Measurements from ENCODE around the gene EIF4ENIF1.
A peak's percentile ranks its signal among the peaks of the same experiment; 100 is the strongest.
"Not testable (repeated sequence)": the region's sequence is repeated elsewhere in the genome, so short reads cannot be mapped to it uniquely, and the experiment has no call there.

Gene EIF4ENIF1

DNA sequence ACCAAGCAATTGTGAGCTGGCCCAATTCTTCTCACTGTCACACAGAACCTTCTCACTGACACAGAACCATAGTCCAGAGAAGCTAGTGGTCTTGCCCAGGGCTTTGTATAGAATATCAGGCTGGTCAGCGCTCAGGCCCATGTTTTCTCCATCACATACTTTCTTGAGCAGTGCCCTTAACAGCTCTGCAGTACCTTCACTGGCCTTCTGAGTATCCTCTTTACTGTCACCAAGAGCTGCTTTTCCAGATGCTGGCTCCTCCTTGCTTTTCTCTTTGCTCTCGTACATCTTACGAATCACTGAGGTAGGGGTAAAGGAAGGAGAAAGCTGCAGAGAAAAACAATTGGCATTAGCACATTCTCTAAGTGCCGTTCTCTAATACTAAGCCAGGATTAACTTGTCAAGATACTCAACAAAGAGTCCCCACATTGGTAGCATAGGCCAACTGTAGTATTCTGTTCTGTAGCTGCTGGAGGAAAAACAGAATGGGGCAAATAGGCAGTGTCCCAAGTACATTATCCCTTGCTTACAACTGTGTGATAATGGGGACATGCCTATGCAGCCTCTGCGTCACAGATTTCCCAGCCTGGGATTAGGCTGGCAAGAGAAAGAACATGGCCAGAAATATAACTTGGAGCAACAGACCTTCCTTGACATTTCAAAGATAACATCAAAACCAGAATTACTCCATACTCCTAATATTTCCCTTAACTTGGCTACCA is 46.7 kb downstream of the EIF4ENIF1 start:
- DNase-seq, result no peak

DNA sequence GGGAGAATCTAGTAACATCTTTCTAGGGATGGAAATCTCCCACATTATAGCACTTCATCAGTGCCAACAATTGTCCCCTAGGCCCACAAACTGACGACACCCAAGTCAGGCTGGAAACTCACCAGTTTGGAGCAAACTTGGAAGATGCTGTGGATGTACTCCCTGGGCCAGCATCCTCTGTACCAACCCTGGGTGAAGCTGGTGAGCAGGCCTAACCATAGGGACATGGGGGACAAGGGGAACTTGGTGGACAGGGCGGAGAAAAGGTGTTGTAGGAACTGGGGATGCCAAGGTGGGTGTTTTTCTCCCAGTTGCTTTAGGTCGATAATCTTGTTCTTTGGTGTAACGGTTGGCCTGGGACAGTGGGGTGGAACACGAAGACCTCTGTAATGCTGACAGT is 48.0 kb downstream of the EIF4ENIF1 start:
- no peak for DNase-seq

DNA sequence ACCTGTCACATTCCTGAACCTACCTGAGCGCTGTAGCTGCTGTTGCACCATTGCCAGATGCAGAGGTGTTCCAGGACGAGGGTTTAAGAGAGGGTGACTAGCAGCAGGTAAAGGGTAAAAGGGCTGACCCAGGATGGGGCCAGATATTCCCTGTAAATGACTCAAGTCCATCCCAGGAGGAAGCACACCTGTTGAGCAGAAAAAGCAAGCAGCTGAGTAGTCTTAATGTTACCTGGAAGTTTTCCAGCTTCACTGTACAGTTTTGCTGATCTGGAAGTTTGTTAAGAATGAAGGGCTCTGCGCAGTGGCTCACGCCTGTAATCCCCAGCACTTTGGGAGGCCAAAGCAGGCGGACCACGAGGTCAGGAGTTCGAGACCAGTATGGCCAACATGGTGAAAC is 49.0 kb downstream of the EIF4ENIF1 start:
- DNase-seq, result no peak

DNA sequence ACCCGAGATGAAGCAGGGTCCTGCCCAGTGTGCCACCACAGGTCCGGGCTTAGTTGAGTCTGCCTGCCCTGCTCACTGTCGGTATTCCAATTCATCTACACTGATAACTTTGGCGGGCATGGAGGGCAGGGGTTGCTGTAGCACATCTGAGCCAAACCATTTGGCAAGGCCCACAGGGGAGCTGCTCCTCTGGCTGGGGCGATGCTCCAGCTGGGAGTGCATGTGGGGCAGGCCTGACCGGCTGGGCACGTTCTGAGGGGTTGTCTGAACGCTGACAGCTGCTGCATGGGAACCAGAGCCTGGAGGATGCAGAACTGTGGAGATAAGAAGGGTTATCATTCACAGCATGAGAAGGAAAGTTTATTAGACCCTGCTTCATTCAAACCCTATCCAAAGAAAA is 49.8 kb downstream of the EIF4ENIF1 start:
- no peak for DNase-seq

DNA sequence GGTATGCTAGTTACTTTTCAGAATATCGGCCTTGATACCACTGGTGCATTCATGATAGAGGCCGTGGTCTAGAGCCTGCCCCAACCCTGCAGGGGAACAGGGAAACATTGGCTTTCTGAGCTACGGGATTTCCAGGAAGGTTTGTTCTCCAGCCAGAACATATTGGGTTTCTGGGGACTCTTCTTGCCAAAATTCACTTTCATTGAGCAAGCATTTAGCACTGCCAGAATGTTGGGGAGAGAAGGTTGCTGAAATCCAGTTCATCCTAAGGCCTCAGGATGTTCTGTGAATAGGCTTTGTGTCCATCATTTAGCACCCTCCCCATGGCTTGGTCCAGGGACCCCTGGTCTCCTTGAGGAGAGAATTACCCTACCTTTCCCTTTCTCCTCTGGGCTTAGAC is 53.5 kb downstream of the EIF4ENIF1 start:
- DNase-seq, result no peak

DNA sequence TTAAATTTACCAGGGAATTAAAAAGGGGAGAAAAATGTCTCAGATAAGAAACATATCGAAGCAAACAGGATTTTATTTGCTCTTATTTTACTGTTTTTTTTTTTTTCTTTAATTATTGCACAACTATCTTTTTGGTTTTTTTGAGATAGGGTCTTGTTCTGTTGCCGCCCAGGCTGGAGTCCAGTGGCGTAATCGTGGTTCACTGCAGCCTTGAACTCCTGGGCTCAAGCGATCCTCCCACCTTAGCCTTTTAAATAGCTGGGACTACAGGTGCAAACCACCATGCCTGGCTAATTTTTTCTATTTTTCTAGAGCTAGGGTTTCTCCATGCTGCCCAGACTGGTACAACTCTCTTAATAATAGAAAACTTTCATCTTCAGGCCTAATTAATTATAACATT is 57.7 kb downstream of the EIF4ENIF1 start:
- no peak for DNase-seq

DNA sequence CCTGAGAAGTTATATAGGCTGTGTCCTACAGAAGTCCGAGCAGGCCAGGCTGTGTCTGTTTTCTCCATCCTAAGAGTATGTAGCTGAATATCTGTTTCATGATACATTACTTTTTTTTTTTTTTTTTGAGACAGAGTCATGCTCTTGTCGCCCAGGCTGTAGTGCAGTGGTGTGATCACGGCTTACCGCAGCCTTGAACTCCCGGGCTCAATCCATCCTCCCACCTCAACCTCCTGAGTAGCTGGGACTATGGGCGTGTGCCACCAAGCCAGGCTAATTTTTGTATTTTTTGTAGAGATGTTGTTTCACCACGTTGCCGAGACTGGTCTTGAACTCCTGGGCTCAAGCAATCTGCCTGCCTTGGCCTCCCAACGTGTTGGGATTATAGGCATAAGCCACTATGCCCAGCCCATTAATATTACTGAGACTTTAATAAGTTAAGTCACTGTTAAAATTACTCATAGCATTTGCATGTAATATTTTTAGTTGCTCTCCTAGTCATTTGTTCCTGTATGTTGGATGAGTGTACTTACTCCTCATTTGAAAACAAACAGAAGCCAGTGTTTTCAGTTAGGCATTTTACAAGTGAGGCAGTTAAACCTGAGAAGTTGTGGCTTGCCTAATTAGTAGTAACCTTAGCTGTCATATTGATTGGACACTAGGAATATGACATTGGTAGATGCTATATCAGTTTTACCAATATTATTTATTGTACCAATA is 64.2 kb downstream of the EIF4ENIF1 start:
- DNase-seq, result no peak

DNA sequence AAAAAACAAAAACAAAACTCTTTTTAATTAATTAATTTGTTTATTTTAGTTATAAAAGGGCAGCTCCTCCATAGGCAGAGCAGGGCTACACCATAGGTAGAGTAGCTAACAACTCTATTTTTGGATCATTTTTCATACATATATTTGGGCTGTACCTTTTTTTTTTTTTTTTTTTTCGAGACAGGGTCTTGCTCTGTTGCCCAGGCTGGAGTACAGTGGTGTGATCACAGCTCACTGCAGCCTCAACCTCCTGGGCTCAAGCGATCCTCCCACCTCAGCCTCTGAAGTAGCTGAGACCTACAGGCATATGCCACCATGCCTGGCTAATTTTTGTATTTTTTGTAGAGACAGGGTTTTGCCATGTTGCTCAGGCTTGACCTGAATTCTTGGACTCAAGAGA is 87.3 kb downstream of the EIF4ENIF1 start:
- not testable (repeated sequence) for DNase-seq

DNA sequence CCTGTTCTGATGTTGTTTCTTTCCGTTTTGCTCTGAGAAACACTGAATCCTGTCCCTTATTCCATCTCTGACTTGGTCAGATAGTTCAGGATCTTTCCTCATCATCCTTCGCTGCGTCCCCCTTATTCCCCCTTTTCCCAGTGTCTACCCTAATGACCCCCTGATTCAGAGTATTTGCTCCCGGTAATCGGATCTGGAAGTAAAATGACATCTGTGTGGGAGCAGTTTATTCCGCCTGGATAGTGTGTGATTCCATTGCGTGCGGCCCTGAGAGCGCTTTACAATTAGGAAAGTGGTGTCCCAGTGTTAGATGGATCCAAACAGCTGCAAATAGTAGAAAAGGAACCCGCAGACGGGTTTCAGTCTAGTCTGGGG is 89.6 kb downstream of the EIF4ENIF1 start:
- no peak for DNase-seq

DNA sequence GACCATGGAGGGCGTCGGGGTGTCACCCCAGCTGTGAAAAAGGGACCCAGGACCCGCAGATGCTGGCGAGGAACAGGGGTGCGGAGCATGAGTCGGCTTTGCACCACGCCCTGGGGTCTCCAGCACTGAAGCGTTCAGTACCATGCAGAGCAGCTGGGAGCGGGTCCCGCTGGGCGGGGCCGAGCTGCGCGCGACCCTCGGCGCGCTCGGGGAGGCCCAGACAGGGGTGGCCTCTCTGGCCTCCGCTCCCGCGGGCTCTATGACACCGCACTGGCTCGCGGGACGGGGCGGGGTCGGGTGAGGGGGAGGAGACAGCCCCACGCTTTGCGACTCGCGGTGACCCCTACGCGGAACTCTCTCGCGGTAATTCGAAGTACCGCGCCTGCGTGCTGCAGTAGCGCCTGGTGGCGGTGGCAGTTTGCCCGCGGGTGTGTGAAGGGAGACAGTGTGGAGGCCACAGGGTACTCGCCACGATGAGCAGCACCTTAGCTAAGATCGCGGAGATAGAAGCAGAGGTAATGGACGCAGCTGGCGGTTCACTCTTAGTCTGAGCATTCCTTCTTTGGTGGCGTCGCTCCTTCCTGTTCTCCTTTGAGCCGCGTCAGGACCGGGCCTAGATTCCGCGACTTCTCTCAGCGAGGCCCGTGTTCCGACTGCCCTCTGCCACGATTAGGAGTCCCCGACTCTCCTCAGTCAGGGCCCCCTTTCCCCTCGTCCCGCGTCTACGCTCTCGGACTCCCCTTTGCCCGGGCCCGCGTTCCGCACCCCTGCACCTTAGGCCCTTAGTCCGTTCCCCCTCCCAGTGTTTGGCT is 90.2 kb downstream of the EIF4ENIF1 start, which contains the start of gene DRG1:
Gene DRG1 (plus strand): TSS at position 394 of the 812 bp plus-strand sequence. CDS start 80 bp downstream, at position 474.
- DNase-seq, result peak; percentile 96

DNA sequence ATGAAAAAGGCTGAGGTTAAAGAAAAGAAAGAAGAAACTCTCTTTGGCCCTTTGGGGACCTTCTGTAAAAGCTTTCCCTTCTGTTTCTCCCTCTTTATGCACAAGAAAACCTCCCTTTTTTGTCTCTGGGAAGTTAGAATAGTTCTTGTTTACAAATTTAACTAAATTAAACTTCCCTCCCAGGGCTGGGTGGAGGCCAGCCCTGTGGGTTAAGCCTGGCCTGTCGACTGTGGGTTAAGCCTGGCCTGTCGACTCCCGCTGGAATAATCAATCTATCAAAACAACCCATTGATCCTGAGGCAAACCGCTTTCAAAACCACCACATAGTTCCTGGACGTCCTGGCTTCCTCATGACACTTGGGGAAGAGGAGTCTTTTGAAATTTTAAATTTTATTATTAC is 91.4 kb downstream of the EIF4ENIF1 start:
- DNase-seq, result no peak

DNA sequence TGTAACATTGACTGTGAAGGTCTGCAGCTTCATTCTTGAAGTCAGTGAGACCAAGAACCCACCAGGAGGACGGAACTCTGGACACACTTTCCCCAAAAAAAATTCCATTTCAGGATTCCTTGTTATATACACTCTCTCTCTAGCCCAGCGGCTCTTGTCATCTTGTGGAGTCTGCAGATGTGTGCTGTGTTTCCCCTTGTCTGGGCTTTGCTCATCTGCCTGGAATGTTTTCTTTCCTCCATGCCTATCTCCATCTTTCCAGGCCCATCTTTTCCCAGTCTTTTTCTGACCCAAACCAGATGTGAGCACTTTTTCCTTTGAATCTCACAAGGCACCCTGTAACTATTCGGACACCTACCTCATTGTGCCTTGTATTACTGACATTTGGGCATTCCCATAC is 95.3 kb downstream of the EIF4ENIF1 start:
- DNase-seq, result no peak

DNA sequence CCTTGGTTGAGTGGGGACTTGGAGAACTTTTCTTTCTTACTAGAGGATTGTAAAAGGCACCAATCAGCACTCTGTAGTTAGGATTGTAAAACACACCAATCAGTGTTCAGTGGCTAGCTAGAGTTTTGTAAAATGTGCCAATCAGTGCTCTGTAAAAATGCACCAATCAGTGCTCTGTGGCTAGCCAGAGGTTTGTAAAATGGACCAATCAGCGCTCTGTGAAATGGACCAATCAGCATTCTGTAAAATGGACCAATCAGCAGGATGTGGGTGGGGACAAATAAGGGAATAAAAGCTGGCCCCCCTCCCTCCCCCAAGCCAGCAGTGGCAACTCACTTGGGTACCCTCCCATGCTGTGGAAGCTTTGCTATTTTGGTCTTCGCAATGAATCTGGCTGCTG is 95.7 kb downstream of the EIF4ENIF1 start:
- DNase-seq, result peak in 1 of 2 donors; percentile 12

All from CD4-positive, alpha-beta T cell treated with Interleukin-4 for 1 hour (primary cell).